ENCODE results near the gene TYMP. TPM values are rescaled to one million over a fixed set of nuclear protein-coding genes. Genes with fewer than 3 reads are reported as not detected.

The TYMP gene
- total and polyA plus RNA-seq, 2 of the 8 experiments (the other 6 are each of a cell fraction or from before 2014, with no cell fraction given), result 0.43 to 0.48 TPM

- no peak for TF ChIP-seq KDM1A (IDR thresholded peaks at IDR 0.05; ENCODE audit: borderline replicate concordance, low read length)
Observed at GRCh38 chr22:50577697-50577986, 47.8 kb upstream of the TYMP start (continued).
